Stimulated activated naive CD8-positive, alpha-beta T cell treated with anti-CD3 and anti-CD28 coated beads, Interleukin-15, Interleukin-2, amounts not matched to agents 100 U/mL and 50 U/mL, for 24 hours (primary cell): ENCODE measurements around the gene ACTN4.
A peak's percentile ranks its signal among the peaks of the same experiment; 100 is the strongest.

Source experiments
- ATAC-seq: fragments of 150-1000 bp; cut with Tn5 transposase; one replicate; pipeline ENCODE4 v1.10.0; 2021
- DNase-seq: peaks from one replicate; pipeline ENCODE4 v3.0.0; 2021

Gene ACTN4

DNA sequence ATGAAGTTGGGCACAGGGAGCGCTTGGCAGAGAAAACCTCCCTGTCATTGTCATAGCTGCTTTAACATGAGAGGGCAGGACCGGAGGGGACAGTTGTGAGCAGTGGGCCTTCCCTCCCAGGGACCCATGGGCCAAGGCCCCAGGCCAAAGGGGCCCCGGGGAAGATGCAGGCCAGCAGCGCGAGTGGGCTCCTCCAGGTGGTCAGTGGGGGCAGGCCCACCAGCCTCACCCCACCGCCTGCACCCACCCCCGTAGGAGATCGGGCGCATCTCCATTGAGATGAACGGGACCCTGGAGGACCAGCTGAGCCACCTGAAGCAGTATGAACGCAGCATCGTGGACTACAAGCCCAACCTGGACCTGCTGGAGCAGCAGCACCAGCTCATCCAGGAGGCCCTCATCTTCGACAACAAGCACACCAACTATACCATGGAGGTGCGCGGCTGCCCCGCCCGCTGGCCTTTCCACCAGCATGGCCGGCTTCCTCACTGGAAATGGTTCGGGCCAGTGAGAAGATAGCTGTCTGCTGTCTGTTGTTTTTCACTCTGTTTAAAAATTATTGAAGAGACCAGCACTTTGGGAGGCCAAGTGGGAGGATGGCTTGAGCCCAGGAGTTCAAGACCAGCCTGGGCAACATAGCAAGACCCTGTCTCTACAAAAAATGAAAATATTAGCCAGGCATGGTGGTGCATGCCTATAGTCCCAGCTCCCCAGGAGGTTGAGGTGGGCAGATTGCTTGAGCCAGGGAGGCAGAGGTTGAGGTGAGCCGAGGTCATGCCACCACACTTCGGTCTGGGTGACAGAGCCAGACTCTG, 78.2 kb downstream of the ACTN4 start:
- no peak for ATAC-seq
- no peak for DNase-seq

DNA sequence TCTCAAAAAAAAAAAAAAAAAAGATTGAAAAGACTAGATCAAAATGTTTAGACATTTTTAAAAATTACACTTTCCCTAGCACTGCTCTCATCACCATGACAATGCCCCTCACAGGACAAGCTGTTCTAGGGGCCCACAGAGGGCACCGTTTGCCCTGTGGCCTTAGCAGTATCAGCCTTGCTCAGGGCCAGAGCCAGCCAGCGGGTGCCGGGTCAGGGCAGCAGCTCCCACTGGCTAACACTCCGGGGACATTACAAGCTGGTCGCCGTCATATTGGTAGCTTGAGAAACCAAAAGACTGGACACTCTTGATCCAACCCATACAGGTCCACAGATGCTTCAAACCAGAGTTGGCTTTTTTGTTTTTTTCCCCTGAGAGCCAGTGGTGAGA, 78.8 kb downstream of the ACTN4 start:
- DNase-seq = no peak
- no peak for ATAC-seq

GRCh38 chr19:38726761-38727301, 79.4 kb downstream of the ACTN4 start:
- ATAC-seq (no peak), DNase-seq (peak; percentile 30)

DNA sequence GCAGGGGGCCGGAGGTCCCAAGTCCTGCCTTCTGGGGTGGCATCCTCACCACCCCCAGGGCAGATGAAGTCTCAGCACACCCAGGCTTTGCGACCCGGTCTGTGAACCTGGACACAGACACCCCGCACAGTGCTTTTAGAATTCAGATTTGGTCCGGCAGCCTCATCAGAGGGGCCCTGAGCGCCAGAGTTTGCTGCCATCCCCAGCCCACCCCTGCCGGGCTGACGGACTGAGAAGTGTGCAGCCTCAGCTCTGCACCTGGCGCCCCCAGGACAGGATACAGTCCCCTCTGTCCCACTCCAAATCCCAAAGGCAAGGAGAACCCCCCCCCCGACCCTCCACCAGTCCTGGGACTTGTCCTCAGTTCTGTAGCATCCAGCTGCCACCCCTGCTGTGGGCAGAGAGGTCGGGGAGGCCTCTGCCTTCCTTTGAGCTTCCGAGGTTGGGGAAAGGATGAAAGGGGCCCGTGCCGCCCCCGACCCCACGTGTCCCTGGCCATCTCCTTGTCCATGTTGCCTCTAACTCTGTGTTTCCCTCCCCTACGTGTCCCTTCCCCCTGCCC, 79.9 kb downstream of the ACTN4 start:
- ATAC-seq (no peak), DNase-seq (no peak)

DNA sequence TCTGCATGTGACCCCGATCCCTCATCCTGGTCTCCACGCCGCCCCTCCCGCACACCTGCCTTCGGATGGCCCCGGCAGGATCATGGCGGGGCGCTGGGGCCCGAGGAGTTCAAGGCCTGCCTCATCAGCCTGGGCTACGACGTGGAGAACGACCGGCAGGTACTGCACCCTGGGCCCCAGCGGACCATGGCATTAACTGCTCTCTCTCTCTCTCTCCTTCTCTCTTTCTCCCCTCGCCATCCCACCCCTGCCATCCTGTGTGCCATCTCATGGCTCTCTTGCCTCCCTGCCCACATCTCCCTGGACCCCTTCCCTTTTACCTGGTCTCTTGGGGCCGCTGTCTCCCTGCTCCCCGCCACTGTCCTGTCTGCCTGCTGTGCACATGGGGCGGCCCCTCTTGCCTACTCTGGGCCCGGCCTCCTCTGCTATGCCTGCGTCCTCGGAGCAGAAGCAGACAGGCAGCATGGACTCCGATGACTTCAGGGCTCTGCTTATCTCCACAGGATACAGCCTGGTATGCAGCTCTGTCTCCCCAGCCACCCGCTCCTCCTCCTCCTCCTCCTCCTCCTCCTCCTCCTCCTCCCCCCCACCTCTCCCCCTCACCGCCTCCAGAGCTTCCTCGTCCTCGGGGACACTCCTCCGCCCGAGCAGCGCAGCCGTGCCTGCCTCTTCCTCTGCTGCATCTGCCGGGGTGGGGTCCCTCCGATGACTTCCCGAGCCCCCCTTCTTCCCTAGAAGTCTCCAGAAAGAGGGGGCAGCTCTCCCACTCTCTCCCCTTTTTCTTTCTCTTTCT, 80.6 kb downstream of the ACTN4 start:
- ATAC-seq = no peak
- no peak for DNase-seq

DNA sequence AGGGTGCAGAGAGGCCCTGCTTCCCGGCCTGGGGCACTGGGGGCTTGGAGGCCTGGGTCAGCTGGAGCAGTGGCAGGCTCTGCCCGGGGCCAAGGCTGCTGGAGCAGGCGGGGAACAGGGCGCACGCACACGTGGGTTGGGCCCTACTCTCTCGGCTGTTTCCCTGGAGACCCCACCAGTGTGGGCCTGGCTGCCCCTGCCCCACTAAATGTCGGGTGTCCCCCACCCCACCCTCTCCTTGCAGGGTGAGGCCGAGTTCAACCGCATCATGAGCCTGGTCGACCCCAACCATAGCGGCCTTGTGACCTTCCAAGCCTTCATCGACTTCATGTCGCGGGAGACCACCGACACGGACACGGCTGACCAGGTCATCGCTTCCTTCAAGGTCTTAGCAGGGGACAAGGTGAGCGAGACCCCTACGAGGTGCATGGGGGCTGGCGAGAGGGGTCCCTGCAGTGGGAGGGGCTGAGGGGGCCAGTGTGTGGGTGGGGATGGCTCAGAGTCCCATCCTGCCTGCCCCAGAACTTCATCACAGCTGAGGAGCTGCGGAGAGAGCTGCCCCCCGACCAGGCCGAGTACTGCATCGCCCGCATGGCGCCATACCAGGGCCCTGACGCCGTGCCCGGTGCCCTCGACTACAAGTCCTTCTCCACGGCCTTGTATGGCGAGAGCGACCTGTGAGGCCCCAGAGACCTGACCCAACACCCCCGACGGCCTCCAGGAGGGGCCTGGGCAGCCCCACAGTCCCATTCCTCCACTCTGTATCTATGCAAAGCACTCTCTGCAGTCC, 81.5 kb downstream of the ACTN4 start:
- ATAC-seq (no peak), DNase-seq (no peak)

DNA sequence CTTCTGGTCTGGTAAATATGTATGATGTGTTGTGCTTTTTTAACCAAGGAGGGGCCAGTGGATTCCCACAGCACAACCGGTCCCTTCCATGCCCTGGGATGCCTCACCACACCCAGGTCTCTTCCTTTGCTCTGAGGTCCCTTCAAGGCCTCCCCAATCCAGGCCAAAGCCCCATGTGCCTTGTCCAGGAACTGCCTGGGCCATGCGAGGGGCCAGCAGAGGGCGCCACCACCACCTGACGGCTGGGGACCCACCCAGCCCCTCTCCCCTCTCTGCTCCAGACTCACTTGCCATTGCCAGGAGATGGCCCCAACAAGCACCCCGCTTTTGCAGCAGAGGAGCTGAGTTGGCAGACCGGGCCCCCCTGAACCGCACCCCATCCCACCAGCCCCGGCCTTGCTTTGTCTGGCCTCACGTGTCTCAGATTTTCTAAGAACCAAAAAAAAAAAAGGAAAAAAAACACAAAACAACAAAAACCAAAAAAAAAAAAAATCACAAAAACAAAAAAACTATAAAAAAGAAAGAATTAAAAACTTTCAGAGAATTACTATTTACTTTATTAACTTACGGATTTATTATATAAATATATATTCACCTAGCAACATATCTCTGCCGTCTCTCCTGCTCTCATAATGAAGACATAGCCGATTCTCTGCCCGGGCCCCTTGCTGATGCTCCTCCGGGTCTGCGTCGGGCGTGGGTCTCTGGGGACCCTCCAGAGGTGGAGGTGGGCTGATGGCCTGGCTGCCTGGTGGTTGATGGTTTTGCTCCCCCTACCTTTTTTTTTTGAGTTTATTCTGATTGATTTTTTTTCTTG, 82.4 kb downstream of the ACTN4 start:
- peak; percentile 90 for DNase-seq
- peak; percentile 68 for ATAC-seq

GRCh38 chr19:38730470-38730730, 83.0 kb downstream of the ACTN4 start:
- ATAC-seq (no peak), DNase-seq (no peak)

DNA sequence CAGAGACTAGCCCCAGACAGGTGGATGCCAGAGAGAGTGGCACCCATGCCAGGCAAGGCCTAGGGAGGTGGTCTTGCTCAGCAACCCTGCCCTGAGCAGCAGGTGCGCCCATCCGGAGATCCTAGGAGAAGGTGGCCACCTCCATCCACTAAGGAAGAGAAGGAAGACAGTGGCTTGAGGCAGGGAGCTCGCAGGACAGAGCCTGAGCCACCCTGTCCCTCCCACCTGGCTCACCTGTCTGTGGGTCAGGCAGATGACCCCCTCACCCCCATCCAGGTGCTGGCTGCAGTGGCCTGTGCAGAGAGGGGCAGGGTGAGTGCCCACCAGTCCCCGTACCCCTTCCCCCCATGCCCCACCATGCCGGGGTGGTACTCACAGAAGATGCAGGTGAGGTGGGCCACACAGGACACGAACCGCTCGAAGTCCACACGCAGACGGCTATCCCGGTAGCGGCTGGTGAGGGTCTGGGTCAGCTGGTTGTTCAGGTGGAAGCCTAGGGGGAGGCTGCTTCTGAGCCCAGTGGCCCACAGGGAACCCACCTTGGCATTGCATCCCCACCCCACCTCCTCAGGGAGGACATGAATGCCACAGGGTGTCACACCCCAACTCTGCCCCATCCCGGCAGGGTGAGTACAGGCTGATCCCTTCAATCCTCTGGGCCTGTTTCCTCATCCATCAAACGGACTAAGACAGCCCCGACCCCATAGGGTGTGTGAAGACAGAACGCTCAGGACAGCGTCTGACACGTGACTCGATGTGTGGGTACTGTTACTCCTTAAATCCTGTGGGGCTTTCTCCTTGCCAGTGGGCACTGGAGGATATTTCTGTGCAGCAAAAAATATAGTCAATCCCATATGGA, 83.5 kb downstream of the ACTN4 start:
- ATAC-seq = no peak
- DNase-seq = no peak

DNA sequence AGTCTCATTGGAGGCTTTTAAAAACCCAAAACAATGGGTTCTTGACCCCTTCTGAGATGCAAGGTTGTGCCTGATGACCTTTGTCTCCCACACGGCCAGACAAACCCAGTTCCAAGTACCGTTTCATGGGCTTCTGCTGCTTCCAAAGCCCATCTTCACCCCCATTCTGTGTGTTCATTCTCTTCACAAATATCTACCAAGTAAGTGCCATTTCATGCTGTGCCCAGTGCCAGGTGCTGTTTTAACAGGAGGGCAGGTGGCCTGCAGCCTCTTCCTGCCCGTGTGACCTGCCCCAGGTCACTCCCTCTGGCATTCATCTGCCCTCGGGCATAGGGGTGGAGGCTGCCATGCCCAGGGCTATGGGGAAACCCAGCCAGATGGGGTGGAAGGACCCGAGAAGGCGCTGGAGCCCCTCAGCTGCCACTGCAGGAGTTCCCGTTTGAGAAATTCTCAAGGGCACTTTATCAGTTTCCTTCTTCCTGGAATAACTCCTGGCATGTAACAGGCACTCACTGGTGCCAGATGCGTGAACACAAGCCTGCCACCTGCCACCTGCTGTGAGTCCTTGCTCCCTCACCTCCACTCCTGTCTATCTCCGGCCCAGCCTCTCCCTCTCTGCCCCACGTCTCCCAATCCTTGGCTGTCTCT, 84.3 kb downstream of the ACTN4 start:
- ATAC-seq = no peak

GRCh38 chr19:38733241-38733492, 85.7 kb downstream of the ACTN4 start:
- DNase-seq = no peak
- ATAC-seq = no peak

More for the DNA sequence above, 84.3 kb downstream of the ACTN4 start:
- no peak for DNase-seq

DNA sequence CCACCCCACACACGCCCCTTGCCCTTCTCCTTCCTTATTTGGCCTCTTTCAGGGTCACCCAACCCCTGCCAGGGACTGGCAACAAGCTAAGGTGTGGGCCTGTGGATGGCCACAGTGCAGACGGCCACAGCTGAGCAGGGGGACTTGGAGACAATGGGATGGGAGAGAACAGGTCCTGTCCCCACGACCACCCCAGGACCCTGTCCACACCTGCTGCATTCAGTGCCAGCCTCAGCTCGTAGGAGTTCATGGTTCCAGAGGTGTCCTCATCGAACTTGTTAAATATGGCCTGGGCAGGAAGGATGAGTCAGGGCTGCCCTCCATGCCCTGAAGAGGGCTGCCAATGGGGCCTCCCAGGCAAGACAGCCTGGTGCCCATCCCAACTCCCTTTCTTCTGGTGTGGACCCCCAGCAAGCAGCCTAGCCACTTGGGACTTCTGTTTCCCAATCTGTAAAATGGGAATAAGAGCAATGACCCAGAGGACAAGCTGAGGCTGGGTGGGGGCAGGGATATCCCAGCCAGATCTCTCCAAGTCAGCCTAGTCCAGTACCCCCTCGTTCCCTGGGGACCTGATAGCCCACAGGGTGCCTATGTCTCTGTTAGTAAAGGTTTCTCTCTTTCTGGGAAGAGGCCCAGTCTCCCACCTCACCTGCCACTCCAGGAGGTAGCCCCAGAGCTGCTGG, 86.2 kb downstream of the ACTN4 start:
- DNase-seq (no peak), ATAC-seq (no peak)

DNA sequence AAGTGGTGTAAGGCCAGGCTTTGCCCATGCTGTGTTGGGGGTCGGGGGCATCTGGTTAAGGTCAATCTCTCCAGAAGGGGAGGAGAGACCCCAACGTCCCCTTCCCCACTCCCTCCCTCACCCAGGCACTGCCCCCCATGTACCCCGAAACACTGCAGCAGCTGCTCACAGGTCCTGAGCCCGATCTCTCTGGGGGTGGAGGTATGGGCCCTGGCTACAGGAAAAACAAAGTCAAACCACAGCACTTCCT, 86.7 kb downstream of the ACTN4 start:
- ATAC-seq = no peak

DNA sequence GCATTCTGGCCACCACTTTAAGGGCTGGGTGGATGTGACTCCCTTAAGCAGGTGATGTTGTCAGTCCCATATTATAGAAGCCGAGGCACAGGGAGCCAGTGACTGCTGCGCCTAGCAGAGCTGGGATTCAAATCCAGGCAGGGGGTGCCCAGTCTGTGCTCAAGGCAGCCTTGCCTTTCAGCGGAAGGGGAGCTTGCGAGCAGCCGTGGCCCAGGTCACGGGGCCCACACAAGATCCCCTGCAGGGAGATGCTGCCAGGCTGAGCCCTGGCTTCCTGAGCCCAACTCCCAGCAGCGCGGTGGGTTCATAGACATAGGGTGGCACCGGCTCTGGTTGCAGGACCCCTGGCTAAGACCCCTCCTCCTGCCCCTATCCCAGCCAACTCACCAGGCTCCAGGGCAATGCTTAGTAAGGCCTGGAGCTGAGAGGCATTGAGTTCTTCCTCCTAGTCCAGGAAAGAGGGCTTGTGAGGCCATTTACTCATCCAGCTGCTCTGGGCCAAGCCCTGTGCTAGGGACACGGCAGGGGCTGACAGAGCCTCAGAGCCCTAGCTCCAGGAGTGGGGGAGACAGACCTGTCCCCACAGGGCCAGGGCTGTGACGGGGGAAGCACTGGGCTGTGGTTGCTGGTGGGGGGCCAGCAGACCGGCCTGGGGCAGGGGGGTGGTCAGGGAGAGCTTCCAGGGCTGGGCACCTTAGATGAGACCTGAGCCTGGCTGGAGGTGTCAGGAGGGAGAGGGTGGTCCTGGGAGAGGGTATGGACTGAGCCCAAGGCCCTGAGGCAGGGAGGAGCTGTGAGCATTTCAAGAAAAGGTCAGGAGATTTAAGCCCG, 87.2 kb downstream of the ACTN4 start:
- DNase-seq (peak; percentile 42), ATAC-seq (peak; percentile 15)

More for the DNA sequence above, 86.7 kb downstream of the ACTN4 start:
- DNase-seq = no peak

- DNase-seq (peak; percentile 34), ATAC-seq (no peak)
These were observed 87.8 kb downstream of the ACTN4 start for GRCh38 chr19:38735257-38735686.

- DNase-seq (peak; percentile 68), ATAC-seq (no peak)
These were observed 88.6 kb downstream of the ACTN4 start for GRCh38 chr19:38736036-38736412.

DNA sequence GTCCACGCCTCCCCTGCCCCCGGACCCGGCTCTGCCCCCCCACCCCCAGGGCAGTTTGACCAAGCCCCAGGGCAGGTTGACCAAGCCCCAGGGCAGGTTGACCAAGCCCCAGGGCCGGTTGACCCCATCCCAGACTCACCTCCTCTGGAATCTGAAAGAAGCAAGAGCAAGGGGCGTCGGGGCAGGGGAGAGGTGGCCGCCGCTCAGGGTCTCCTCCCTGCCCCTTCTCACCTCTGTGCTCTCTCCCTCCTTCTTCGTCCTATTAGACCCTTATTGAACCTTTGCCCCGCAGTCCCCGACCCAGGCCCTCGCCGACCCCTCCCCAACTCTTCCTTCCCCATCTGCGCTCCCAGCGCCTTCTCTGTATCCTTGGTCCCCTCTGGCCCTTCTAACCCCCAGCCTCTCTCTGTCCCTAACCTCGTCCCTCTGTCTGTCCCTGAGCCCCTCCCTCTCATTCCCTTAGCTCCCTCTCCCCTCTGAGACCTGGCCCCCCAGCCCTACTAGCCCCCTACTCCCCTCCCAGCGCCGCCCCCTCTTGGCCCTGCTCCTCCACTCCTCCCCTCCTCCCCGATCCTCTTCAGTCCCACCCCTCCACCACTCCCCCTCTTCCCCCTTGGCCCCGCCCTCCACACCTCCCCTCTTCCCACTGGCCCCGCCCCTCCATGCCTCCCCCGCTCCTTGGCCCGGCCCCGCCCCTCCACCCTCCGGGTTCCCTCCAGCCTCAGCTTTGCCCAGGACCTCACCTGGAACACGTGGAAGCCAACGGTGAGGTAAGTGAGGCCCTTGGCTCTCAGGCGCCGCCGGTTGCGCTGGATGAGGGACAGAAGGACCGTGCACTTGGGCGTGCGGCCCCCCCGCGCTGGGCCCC, 89.2 kb downstream of the ACTN4 start:
- no peak for ATAC-seq

DNA sequence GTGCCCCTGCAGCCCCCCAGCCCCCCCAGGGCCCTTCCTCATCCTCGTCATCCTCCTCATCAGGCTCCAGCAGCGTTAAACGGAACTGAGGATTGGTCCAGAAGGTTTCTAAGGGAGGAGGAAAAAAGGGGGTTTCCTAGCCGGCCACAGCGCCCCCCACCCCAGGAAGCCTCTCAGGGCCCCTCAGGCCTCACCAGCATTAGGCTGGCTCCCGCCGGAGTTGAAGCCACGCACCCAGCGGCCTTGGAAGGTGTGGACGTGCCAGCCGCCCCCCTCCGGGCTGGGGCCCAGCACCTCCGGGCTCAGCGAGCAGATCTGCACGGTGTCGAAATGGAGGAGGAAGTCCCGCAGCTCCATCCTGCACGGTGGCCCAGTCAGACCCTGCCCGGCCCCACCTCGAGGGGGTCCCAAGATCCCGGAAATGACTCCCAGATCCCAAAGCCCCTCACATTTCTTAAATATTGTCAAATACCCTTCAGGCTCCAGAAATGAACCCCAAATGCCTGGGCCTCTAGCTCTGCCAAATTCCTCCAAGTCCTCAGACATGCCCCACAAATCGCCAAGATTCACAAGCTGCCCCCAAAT, 89.9 kb downstream of the ACTN4 start:
- DNase-seq = no peak
- ATAC-seq = no peak

More for the DNA sequence above, 89.2 kb downstream of the ACTN4 start:
- peak; percentile 82 for DNase-seq
